IMR-90 (cell line): Measurements from ENCODE around the gene DNASE2. TPM values are rescaled to one million over a fixed set of nuclear protein-coding genes. Genes with fewer than 3 reads are reported as not detected.
A peak's percentile ranks its signal among the peaks of the same experiment; 100 is the strongest.

Experiments
- ATAC-seq: fragments of 200-7000 bp; cut with Tn5 transposase; 2 replicates; pipeline ENCODE4 v1.9.1; 2020; ENCODE audit warnings: low read depth, mild to moderate bottlenecking, moderate library complexity
- BruUV-seq: library from RNA; stranded (reverse); fragments of 400-500 nt; replicated peaks from 2 replicates; lab custom pipeline; 2021; lab: Mats Ljungman, UMichigan
- CTCF ChIA-PET: fragments of 300-600 bp; formaldehyde crosslinking; extraction: SDS; loops from one replicate; lab custom pipeline; 2021; ENCODE audit warnings: antibody characterized with exemption; lab: Yijun Ruan, JAX
- POLR2A ChIA-PET: fragments of 300-600 bp; sonication (Branson Sonifier 250); formaldehyde crosslinking; loops from one replicate; lab custom pipeline; 2022; ENCODE audit warnings: antibody characterized with exemption; ENCODE audit not compliant: unreplicated experiment; lab: Charles Lee
- DNase-seq: peaks from one replicate; pipeline ENCODE4 v3.0.0; 2013
- H2AFZ ChIP-seq: replicated peaks from 2 replicates; pipeline ENCODE3; 2013; ENCODE audit warnings: low read length, mild to moderate bottlenecking; ENCODE audit not compliant: poor library complexity
- H2AK5ac ChIP-seq: 2 replicates; pipeline ENCODE4 v1.6.1; 2013; ENCODE audit warnings: low read depth, low read length, inconsistent platforms
- H2AK9ac ChIP-seq: replicated peaks from 2 replicates; pipeline ENCODE3; 2013; ENCODE audit warnings: mild to moderate bottlenecking, low read depth, low read length, moderate library complexity; ENCODE audit not compliant: poor library complexity
- H2BK120ac ChIP-seq: 2 replicates; pipeline ENCODE4 v1.6.1; 2013; ENCODE audit warnings: low read depth, low read length, inconsistent platforms
- H2BK15ac ChIP-seq: 3 replicates; pipeline ENCODE4 v1.6.1; 2013; ENCODE audit warnings: low read depth, low read length, inconsistent platforms
- H2BK20ac ChIP-seq: 2 replicates; pipeline ENCODE4 v1.6.1; 2013; ENCODE audit warnings: low read depth, mild to moderate bottlenecking, inconsistent platforms, low read length, moderate library complexity
- H2BK5ac ChIP-seq: 2 replicates; pipeline ENCODE4 v1.6.1; 2013; ENCODE audit warnings: mild to moderate bottlenecking, low read depth, low read length, inconsistent platforms; ENCODE audit not compliant: poor library complexity, severe bottlenecking
- H3K14ac ChIP-seq: replicated peaks from 2 replicates; pipeline ENCODE4 v1.6.1; 2013; ENCODE audit warnings: low read depth, low read length, inconsistent platforms
- H3K18ac ChIP-seq: 2 replicates; pipeline ENCODE4 v1.6.1; 2013; ENCODE audit warnings: low read depth, low read length, control low read depth
- H3K23ac ChIP-seq: 2 replicates; pipeline ENCODE4 v1.6.1; 2013; ENCODE audit warnings: low read depth, low read length, inconsistent platforms
- H3K27ac ChIP-seq: 2 replicates; pipeline ENCODE4 v1.5.1; 2013; ENCODE audit warnings: mild to moderate bottlenecking, control low read depth, low read length; ENCODE audit not compliant: insufficient read depth
- H3K27me3 ChIP-seq: 2 replicates; pipeline ENCODE4 v1.6.1; 2013; ENCODE audit warnings: low read length; ENCODE audit not compliant: control insufficient read depth, insufficient read depth
- H3K36me3 ChIP-seq: 2 replicates; pipeline ENCODE4 v1.6.1; 2013; ENCODE audit warnings: low read length, mixed read lengths; ENCODE audit not compliant: control insufficient read depth, insufficient read depth
- H3K4ac ChIP-seq: 2 replicates; pipeline ENCODE4 v1.6.1; 2013; ENCODE audit warnings: low read depth, low read length, inconsistent platforms
- H3K4me1 ChIP-seq: 2 replicates; pipeline ENCODE4 v1.6.1; 2013; ENCODE audit warnings: low read length, mixed read lengths; ENCODE audit not compliant: control insufficient read depth, insufficient read depth
- H3K4me2 ChIP-seq: 2 replicates; pipeline ENCODE4 v1.6.1; 2013; ENCODE audit warnings: low read depth, mild to moderate bottlenecking, control low read depth, low read length, moderate library complexity
- H3K4me3 ChIP-seq: 2 replicates; pipeline ENCODE4 v1.5.1; 2013; ENCODE audit warnings: low read depth, mild to moderate bottlenecking, control low read depth, low read length, moderate library complexity; ENCODE audit not compliant: insufficient read depth
- H3K56ac ChIP-seq: 2 replicates; pipeline ENCODE4 v1.6.1; 2013; ENCODE audit warnings: low read length, inconsistent platforms; ENCODE audit not compliant: insufficient read depth; ENCODE audit errors: extremely low read depth
- H3K79me1 ChIP-seq, 2 experiments: 2 replicates each; pipeline ENCODE4 v1.6.1; 2013; ENCODE audit warnings: low read length in 2 of 2, inconsistent platforms in 1 of 2, low read depth in 1 of 2
- H3K9ac ChIP-seq: 2 replicates; pipeline ENCODE4 v1.6.1; 2013; ENCODE audit warnings: low read depth, low read length, control low read depth
- H3K9me1 ChIP-seq: 2 replicates; pipeline ENCODE4 v1.6.1; 2013; ENCODE audit warnings: low read length, inconsistent platforms; ENCODE audit not compliant: insufficient read depth
- H3K9me3 ChIP-seq: 2 replicates; pipeline ENCODE4 v1.6.1; 2013; ENCODE audit warnings: low read length; ENCODE audit not compliant: control insufficient read depth, insufficient read depth
- H4K20me1 ChIP-seq: 2 replicates; pipeline ENCODE4 v1.6.1; 2013; ENCODE audit warnings: low read length, inconsistent platforms; ENCODE audit not compliant: insufficient read depth
- H4K5ac ChIP-seq: 2 replicates; pipeline ENCODE4 v1.6.1; 2013; ENCODE audit warnings: mild to moderate bottlenecking, low read depth, low read length, control low read depth
- H4K8ac ChIP-seq, 2 experiments: 2 replicates each; pipeline ENCODE4 v1.6.1; 2013; ENCODE audit warnings: low read depth in 2 of 2, low read length in 2 of 2, control low read depth in 1 of 2, inconsistent platforms in 1 of 2
- H4K91ac ChIP-seq: 2 replicates; pipeline ENCODE4 v1.6.1; 2013; ENCODE audit warnings: low read depth, low read length, inconsistent platforms; ENCODE audit not compliant: insufficient read depth
- BHLHE40 ChIP-seq: fragments of 150-350 bp; IDR thresholded peaks from 2 replicates; pipeline ENCODE4 v1.6.1; 2016; ENCODE audit warnings: mild to moderate bottlenecking, low read depth, low read length
- CEBPB ChIP-seq: IDR thresholded peaks from 2 replicates; pipeline ENCODE4 v1.6.1; 2012; ENCODE audit warnings: low read depth, low read length, improper control_type of control experiment
- FOS ChIP-seq: fragments of 150-350 bp; IDR thresholded peaks from 2 replicates; pipeline ENCODE4 v1.6.1; 2016; ENCODE audit warnings: low read depth, low read length
- MAZ ChIP-seq: IDR thresholded peaks from 2 replicates; pipeline ENCODE4 v1.6.1; 2012; ENCODE audit warnings: low read depth, mild to moderate bottlenecking, low read length, improper control_type of control experiment, moderate library complexity, borderline replicate concordance
- MXI1 ChIP-seq: IDR thresholded peaks from 2 replicates; pipeline ENCODE4 v1.6.1; 2012; ENCODE audit warnings: low read depth, mild to moderate bottlenecking, low read length, moderate library complexity, borderline replicate concordance
- POLR2A ChIP-seq: IDR thresholded peaks from 2 replicates; pipeline ENCODE4 v1.6.1; 2012; ENCODE audit warnings: mild to moderate bottlenecking, low read depth, low read length
- RAD21 ChIP-seq: IDR thresholded peaks from 2 replicates; pipeline ENCODE4 v1.6.1; 2012; ENCODE audit warnings: low read length, improper control_type of control experiment
- RCOR1 ChIP-seq: IDR thresholded peaks from 2 replicates; pipeline ENCODE4 v1.6.1; 2012; ENCODE audit warnings: mild to moderate bottlenecking, low read length, improper control_type of control experiment; ENCODE audit not compliant: insufficient replicate concordance
- RFX5 ChIP-seq: IDR thresholded peaks from 2 replicates; pipeline ENCODE4 v1.8.0; 2012; ENCODE audit warnings: low read depth, mild to moderate bottlenecking, low read length, moderate library complexity
- SMC3 ChIP-seq: fragments of 150-350 bp; IDR thresholded peaks from 2 replicates; pipeline ENCODE4 v1.6.1; 2016; ENCODE audit warnings: low read depth, mild to moderate bottlenecking, antibody characterized with exemption, low read length, moderate library complexity
- WGBS, 2 experiments: methylation state at CpG; one replicate each; pipeline versions ENCODE4 v1.1.5 to v1.1.7; 2013; ENCODE audit warnings: missing lambda C conversion rate in 2 of 2; ENCODE audit not compliant: insufficient read length in 1 of 2; ENCODE audit errors: extremely low coverage in 2 of 2; 5-methylcytosine and 5-hydroxymethylcytosine counted together
- dilution Hi-C: fragments of 300-500 bp; cut with HindIII; formaldehyde crosslinking; loops from one replicate; pipeline ENCODE4 v1.14.3; 2018; ENCODE audit warnings: low sequenced_read_pairs; ENCODE audit not compliant: unreplicated experiment
- in situ Hi-C: fragments of 300-500 bp; cut with MboI; formaldehyde crosslinking; loops from 3 replicates; pipeline ENCODE4 v1.14.3; 2019; ENCODE audit warnings: low sequenced_read_pairs, inconsistent platforms, mixed read lengths
- intact Hi-C: fragments of 100-400 bp; cut with micrococcal nuclease; formaldehyde crosslinking; loops from 2 replicates; pipeline ENCODE4 v1.10.0; 2022
- polyA plus RNA-seq, 3 experiments: library from polyadenylated mRNA; depleted of rRNA; stranded (reverse); fragments of >200 nt; gene quantifications; 2 replicates each; pipeline ENCODE4 v1.2.3, GENCODE V29; 2012; ENCODE audit warnings: low replicate concordance in 1 of 3
- total RNA-seq: library from RNA; depleted of rRNA; stranded (reverse); fragments of >200 nt; gene quantifications from 2 replicates; pipeline ENCODE4 v1.2.3, GENCODE V29; 2012
- TF ChIP-seq, protein P1 (sequence below): conservative IDR thresholded peaks from 2 replicates; pipeline ENCODE4 v1.5.1; 2012; ENCODE audit warnings: mild to moderate bottlenecking, low read depth, low read length, improper control_type of control experiment
- TF ChIP-seq, protein P2 (sequence below): fragments of 150-350 bp; IDR thresholded peaks from 2 replicates; pipeline ENCODE4 v1.6.1; 2016; ENCODE audit warnings: low read depth, mild to moderate bottlenecking, low read length, moderate library complexity, borderline replicate concordance
- TF ChIP-seq, protein P3 (sequence below): fragments of 150-350 bp; IDR thresholded peaks from 2 replicates; pipeline ENCODE4 v1.6.1; 2017; ENCODE audit warnings: mild to moderate bottlenecking, antibody characterized with exemption, low read length, low read depth

Gene DNASE2
- total and polyA plus RNA-seq, 2 of the 4 experiments (the other 2 are of a cell fraction) = 9.5 to 31.1 TPM

DNA sequence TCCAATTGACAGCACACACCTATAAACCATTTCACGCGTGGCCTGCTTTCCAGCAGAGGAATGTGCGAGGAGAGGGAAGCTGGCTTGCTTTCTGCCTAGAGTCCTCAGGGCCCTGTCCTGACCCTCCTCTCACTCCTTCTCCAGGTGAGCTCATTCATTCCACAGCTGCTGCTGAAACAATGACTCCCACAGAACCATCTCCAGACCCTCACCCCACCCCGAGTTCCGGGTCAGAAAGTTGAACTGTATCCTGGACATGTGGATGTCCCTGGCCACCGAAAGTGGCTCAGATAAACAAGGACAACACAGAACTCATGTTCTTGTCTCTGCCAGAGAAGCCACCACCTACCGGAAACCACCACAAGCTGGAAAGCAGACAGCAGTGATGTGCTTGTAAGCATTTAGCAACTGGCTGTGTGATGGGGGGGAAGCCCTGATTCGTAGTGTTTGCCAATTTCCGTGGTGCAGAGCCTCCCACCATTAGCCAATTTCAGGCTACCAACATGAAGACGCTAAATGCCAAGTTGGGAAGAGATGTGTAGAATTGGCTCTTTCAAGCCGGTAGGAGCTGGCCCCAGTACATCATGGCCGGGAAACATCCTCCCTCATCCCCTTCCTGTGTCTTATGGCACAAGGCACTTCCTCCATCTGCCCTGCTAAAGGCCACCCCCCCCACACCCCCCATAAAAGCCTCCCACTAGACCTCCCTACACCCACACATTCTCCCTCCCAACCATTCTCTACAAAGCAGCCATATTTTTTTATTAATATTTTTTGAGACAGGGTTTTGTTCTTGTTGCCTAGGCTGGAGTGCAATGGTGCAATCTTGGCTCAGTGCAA is 32.8 kb upstream of the DNASE2 start:
- H4K91ac ChIP-seq = no peak overlapping the region
- peak overlapping the region; percentile 72 for H2AFZ ChIP-seq
- intact Hi-C loops (no loop called here), dilution Hi-C loops (no loop called here), in situ Hi-C loops (no loop called here)
- no peak overlapping the region for H2BK15ac ChIP-seq
- H3K18ac ChIP-seq = no peak overlapping the region
- BruUV-seq = no TSS peak
- no peak overlapping the region for H3K4me3 ChIP-seq
- H3K4ac ChIP-seq = peak overlapping the region; percentile 9; the same call in 1 of the 2 replicates
- peak overlapping the region; percentile 72 for H2AK9ac ChIP-seq
- H3K27ac ChIP-seq = no peak overlapping the region
- H3K56ac ChIP-seq = no peak overlapping the region
- POLR2A ChIA-PET = no interaction called here
- no peak overlapping the region for H3K9ac ChIP-seq
- no peaks in the 10 kb centered on the region for H3K9me1 ChIP-seq
- ATAC-seq = no peak
- TF ChIP-seq RFX5 = no peak
- TF ChIP-seq SMC3 = no peak
- TF ChIP-seq, protein P1, sequence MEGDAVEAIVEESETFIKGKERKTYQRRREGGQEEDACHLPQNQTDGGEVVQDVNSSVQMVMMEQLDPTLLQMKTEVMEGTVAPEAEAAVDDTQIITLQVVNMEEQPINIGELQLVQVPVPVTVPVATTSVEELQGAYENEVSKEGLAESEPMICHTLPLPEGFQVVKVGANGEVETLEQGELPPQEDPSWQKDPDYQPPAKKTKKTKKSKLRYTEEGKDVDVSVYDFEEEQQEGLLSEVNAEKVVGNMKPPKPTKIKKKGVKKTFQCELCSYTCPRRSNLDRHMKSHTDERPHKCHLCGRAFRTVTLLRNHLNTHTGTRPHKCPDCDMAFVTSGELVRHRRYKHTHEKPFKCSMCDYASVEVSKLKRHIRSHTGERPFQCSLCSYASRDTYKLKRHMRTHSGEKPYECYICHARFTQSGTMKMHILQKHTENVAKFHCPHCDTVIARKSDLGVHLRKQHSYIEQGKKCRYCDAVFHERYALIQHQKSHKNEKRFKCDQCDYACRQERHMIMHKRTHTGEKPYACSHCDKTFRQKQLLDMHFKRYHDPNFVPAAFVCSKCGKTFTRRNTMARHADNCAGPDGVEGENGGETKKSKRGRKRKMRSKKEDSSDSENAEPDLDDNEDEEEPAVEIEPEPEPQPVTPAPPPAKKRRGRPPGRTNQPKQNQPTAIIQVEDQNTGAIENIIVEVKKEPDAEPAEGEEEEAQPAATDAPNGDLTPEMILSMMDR = no peak
- TF ChIP-seq POLR2A = no peak
- TF ChIP-seq, protein P2, sequence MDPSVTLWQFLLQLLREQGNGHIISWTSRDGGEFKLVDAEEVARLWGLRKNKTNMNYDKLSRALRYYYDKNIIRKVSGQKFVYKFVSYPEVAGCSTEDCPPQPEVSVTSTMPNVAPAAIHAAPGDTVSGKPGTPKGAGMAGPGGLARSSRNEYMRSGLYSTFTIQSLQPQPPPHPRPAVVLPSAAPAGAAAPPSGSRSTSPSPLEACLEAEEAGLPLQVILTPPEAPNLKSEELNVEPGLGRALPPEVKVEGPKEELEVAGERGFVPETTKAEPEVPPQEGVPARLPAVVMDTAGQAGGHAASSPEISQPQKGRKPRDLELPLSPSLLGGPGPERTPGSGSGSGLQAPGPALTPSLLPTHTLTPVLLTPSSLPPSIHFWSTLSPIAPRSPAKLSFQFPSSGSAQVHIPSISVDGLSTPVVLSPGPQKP = no peak
- TF ChIP-seq, protein P3, sequence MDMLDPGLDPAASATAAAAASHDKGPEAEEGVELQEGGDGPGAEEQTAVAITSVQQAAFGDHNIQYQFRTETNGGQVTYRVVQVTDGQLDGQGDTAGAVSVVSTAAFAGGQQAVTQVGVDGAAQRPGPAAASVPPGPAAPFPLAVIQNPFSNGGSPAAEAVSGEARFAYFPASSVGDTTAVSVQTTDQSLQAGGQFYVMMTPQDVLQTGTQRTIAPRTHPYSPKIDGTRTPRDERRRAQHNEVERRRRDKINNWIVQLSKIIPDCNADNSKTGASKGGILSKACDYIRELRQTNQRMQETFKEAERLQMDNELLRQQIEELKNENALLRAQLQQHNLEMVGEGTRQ = no peak
- no peak for TF ChIP-seq MXI1
- TF ChIP-seq MAZ = no peak
- TF ChIP-seq RCOR1 = no peak
- TF ChIP-seq FOS = no peak
- no peak for TF ChIP-seq BHLHE40
- no peak for TF ChIP-seq RAD21
- TF ChIP-seq CEBPB = no peak
- H4K20me1 ChIP-seq = no peaks in the 10 kb centered on the region
- H3K79me1 ChIP-seq = no peaks in the 10 kb centered on the region
- 0 out of 2 replicates have a peak overlapping the region, but pooled peaks have one; percentile 8 for H2AK5ac ChIP-seq
- peaks cover 6% of the 10 kb centered on the region for H3K4me1 ChIP-seq
- H3K9me3 ChIP-seq = no peaks in the 10 kb centered on the region
- H3K4me2 ChIP-seq = no peak overlapping the region
- no peaks in the 10 kb centered on the region for H3K36me3 ChIP-seq
- H4K5ac ChIP-seq = no peak overlapping the region
- H3K23ac ChIP-seq = peak overlapping the region; percentile 33; the same call in 1 of the 2 replicates
- no peaks in the 10 kb centered on the region for H3K27me3 ChIP-seq
- CTCF ChIA-PET = no interaction called here
- WGBS, 2 experiments = 64% methylated on average over 2 of the region's 12 CpGs; no CpG with 5 or more reads in 1 of the 2 experiments
- peak overlapping the region in 1 of 2 experiments; percentile 23; a peak in 1 of 4 replicates for H4K8ac ChIP-seq
- H2BK5ac ChIP-seq = no peak overlapping the region
- H3K14ac ChIP-seq = no peak overlapping the region
- no peak overlapping the region for H2BK20ac ChIP-seq
- H2BK120ac ChIP-seq = no peak overlapping the region
- DNase-seq = no peak
